ENCODE data around the gene AP5S1. TPM values are rescaled to one million over a fixed set of nuclear protein-coding genes. Genes with fewer than 3 reads are reported as not detected.

The AP5S1 gene
- total and polyA plus RNA-seq, 2 of the 13 experiments (the other 11 are each of a cell fraction or from before 2014, with no cell fraction given) = 7.9 to 23.2 TPM

DNA sequence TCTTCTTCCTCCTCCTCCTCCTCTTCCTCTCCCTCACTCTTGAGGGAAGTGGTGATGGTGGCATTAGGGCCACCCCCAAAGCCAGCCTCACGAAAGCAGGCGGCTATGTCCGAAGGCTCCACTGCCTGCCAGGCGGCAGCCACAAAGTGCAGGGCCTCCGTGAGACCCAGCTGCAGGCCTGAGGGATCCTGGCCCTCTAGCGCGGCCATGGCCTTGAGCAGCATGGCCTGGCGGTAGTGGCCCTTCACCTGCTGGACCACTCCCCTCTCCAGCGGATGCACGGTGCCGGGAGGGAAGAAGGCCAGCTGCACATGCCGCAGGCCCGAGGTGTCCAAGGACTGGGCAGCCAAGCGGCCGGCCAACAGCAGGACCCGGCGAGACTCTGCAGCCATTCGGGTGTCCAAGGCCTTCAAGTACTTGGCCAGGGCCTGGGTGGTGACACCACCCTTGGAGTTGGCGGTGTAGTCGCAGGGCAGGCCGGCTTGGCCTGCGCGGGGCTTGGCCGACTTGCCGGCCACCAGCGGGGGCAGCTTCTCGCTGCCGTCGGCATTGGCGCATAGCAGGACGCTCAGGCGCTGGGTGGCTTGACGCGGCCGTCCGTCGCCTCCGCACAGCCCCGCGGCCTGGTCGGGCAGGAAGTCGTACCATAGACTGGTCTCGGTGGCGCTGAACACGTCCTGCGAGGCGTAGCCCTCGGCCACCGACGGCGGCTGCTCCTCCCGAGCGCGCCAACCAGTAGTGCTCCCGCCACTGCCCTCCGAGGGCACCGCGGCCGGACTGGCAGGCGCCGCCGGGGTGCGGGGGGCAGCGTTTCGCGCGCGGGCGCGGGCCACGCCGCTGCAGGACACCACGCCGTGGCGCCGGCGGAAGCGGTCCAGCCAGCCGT is 34.9 kb upstream of the AP5S1 start (continued):
- TF ChIP-seq, protein P1, sequence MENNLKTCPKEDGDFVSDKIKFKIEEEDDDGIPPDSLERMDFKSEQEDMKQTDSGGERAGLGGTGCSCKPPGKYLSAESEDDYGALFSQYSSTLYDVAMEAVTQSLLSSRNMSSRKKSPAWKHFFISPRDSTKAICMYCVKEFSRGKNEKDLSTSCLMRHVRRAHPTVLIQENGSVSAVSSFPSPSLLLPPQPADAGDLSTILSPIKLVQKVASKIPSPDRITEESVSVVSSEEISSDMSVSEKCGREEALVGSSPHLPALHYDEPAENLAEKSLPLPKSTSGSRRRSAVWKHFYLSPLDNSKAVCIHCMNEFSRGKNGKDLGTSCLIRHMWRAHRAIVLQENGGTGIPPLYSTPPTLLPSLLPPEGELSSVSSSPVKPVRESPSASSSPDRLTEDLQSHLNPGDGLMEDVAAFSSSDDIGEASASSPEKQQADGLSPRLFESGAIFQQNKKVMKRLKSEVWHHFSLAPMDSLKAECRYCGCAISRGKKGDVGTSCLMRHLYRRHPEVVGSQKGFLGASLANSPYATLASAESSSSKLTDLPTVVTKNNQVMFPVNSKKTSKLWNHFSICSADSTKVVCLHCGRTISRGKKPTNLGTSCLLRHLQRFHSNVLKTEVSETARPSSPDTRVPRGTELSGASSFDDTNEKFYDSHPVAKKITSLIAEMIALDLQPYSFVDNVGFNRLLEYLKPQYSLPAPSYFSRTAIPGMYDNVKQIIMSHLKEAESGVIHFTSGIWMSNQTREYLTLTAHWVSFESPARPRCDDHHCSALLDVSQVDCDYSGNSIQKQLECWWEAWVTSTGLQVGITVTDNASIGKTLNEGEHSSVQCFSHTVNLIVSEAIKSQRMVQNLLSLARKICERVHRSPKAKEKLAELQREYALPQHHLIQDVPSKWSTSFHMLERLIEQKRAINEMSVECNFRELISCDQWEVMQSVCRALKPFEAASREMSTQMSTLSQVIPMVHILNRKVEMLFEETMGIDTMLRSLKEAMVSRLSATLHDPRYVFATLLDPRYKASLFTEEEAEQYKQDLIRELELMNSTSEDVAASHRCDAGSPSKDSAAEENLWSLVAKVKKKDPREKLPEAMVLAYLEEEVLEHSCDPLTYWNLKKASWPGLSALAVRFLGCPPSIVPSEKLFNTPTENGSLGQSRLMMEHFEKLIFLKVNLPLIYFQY (CRISPR knock-in tag; IDR thresholded peaks at IDR 0.05; ENCODE audit: borderline replicate concordance) = no peak
- TF ChIP-seq, protein P2, sequence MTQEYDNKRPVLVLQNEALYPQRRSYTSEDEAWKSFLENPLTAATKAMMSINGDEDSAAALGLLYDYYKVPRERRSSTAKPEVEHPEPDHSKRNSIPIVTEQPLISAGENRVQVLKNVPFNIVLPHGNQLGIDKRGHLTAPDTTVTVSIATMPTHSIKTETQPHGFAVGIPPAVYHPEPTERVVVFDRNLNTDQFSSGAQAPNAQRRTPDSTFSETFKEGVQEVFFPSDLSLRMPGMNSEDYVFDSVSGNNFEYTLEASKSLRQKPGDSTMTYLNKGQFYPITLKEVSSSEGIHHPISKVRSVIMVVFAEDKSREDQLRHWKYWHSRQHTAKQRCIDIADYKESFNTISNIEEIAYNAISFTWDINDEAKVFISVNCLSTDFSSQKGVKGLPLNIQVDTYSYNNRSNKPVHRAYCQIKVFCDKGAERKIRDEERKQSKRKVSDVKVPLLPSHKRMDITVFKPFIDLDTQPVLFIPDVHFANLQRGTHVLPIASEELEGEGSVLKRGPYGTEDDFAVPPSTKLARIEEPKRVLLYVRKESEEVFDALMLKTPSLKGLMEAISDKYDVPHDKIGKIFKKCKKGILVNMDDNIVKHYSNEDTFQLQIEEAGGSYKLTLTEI (CRISPR knock-in tag; conservative IDR thresholded peaks at IDR 0.05) = no peak
- TF ChIP-seq ZNF333 (CRISPR knock-in tag; IDR thresholded peaks at IDR 0.05; ENCODE audit: borderline replicate concordance) = peak; percentile 92; the same call in 1 of the 2 replicates
- TF ChIP-seq, protein P3, sequence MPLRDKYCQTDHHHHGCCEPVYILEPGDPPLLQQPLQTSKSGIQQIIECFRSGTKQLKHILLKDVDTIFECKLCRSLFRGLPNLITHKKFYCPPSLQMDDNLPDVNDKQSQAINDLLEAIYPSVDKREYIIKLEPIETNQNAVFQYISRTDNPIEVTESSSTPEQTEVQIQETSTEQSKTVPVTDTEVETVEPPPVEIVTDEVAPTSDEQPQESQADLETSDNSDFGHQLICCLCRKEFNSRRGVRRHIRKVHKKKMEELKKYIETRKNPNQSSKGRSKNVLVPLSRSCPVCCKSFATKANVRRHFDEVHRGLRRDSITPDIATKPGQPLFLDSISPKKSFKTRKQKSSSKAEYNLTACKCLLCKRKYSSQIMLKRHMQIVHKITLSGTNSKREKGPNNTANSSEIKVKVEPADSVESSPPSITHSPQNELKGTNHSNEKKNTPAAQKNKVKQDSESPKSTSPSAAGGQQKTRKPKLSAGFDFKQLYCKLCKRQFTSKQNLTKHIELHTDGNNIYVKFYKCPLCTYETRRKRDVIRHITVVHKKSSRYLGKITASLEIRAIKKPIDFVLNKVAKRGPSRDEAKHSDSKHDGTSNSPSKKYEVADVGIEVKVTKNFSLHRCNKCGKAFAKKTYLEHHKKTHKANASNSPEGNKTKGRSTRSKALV (CRISPR knock-in tag; IDR thresholded peaks at IDR 0.05) = no peak
- TF ChIP-seq ARID2 (CRISPR knock-in tag; IDR thresholded peaks at IDR 0.05; ENCODE audit: borderline replicate concordance) = no peak
- TF ChIP-seq ZNF382 (CRISPR knock-in tag; IDR thresholded peaks at IDR 0.05; ENCODE audit: borderline replicate concordance) = no peak
- no peak for TF ChIP-seq KLF6 (CRISPR knock-in tag; IDR thresholded peaks at IDR 0.05)
- no peak for TF ChIP-seq ZNF460 (CRISPR knock-in tag; IDR thresholded peaks at IDR 0.05; ENCODE audit: borderline replicate concordance)
- no peak for TF ChIP-seq MIER2 (CRISPR knock-in tag; IDR thresholded peaks at IDR 0.05)
- TF ChIP-seq NFE2L1 (CRISPR knock-in tag; IDR thresholded peaks at IDR 0.05; ENCODE audit: borderline replicate concordance) = no peak
- TF ChIP-seq FOSL1 (CRISPR knock-in tag; IDR thresholded peaks at IDR 0.05; ENCODE audit: borderline replicate concordance) = no peak
- TF ChIP-seq, protein P4, sequence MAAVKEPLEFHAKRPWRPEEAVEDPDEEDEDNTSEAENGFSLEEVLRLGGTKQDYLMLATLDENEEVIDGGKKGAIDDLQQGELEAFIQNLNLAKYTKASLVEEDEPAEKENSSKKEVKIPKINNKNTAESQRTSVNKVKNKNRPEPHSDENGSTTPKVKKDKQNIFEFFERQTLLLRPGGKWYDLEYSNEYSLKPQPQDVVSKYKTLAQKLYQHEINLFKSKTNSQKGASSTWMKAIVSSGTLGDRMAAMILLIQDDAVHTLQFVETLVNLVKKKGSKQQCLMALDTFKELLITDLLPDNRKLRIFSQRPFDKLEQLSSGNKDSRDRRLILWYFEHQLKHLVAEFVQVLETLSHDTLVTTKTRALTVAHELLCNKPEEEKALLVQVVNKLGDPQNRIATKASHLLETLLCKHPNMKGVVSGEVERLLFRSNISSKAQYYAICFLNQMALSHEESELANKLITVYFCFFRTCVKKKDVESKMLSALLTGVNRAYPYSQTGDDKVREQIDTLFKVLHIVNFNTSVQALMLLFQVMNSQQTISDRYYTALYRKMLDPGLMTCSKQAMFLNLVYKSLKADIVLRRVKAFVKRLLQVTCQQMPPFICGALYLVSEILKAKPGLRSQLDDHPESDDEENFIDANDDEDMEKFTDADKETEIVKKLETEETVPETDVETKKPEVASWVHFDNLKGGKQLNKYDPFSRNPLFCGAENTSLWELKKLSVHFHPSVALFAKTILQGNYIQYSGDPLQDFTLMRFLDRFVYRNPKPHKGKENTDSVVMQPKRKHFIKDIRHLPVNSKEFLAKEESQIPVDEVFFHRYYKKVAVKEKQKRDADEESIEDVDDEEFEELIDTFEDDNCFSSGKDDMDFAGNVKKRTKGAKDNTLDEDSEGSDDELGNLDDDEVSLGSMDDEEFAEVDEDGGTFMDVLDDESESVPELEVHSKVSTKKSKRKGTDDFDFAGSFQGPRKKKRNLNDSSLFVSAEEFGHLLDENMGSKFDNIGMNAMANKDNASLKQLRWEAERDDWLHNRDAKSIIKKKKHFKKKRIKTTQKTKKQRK (IDR thresholded peaks at IDR 0.05; ENCODE audit: low read length) = no peak
- no peak for TF ChIP-seq ZNF841 (CRISPR knock-in tag; IDR thresholded peaks at IDR 0.05; ENCODE audit: borderline replicate concordance)
- TF ChIP-seq HIVEP1 (CRISPR knock-in tag; IDR thresholded peaks at IDR 0.05) = peak; percentile 63
- TF ChIP-seq ZNF652 (CRISPR knock-in tag; IDR thresholded peaks at IDR 0.05; ENCODE audit: borderline replicate concordance, low read depth) = no peak

All from HepG2 (cell line).